GM23248 (cell line): ENCODE results near the gene TMEM132A. TPM values are rescaled to one million over a fixed set of nuclear protein-coding genes. Genes with fewer than 3 reads are reported as not detected.

ENCODE experiments used
- DNase-seq: peaks from one replicate; pipeline ENCODE4 v3.0.0-alpha.2; 2015
- H2AFZ ChIP-seq: fragments of 200-600 bp; sonication (generic); 2 replicates; pipeline ENCODE4 v1.6.1; 2016; ENCODE audit warnings: antibody characterized with exemption
- H3F3A ChIP-seq: fragments of 200-600 bp; sonication (generic); 2 replicates; pipeline ENCODE4 v1.6.1; 2016; ENCODE audit warnings: mild to moderate bottlenecking, antibody characterized with exemption, mixed run types; ENCODE audit not compliant: insufficient read depth
- H3K27ac ChIP-seq: fragments of 200-600 bp; sonication (generic); 2 replicates; pipeline ENCODE4 v1.5.1; 2016; ENCODE audit warnings: mild to moderate bottlenecking
- H3K27me3 ChIP-seq: fragments of 200-600 bp; sonication (generic); replicated peaks from 2 replicates; pipeline ENCODE4 v1.6.1; 2016; ENCODE audit warnings: mild to moderate bottlenecking; ENCODE audit not compliant: insufficient read depth
- H3K36me3 ChIP-seq: fragments of 200-600 bp; sonication (generic); 2 replicates; pipeline ENCODE4 v1.6.1; 2016; ENCODE audit warnings: low read depth, mild to moderate bottlenecking
- H3K4me1 ChIP-seq: fragments of 200-600 bp; sonication (generic); 2 replicates; pipeline ENCODE4 v1.6.1; 2016; ENCODE audit warnings: mild to moderate bottlenecking; ENCODE audit not compliant: insufficient read depth
- H3K4me2 ChIP-seq: fragments of 200-600 bp; sonication (generic); one replicate; pipeline ENCODE4 v1.6.1; 2016; ENCODE audit warnings: mild to moderate bottlenecking; ENCODE audit not compliant: unreplicated experiment
- H3K4me3 ChIP-seq: fragments of 200-600 bp; sonication (generic); 2 replicates; pipeline ENCODE4 v1.5.1; 2016; ENCODE audit warnings: mild to moderate bottlenecking
- H3K79me2 ChIP-seq: fragments of 200-600 bp; sonication (generic); 2 replicates; pipeline ENCODE4 v1.6.1; 2016; ENCODE audit warnings: mild to moderate bottlenecking; ENCODE audit not compliant: insufficient read depth
- H3K9ac ChIP-seq: fragments of 200-600 bp; sonication (generic); 2 replicates; pipeline ENCODE4 v1.6.1; 2016; ENCODE audit warnings: mild to moderate bottlenecking
- H3K9me2 ChIP-seq: fragments of 200-600 bp; sonication (generic); 2 replicates; pipeline ENCODE4 v1.6.1; 2016; ENCODE audit warnings: mixed run types, mild to moderate bottlenecking, moderate library complexity; ENCODE audit not compliant: insufficient read depth
- H3K9me3 ChIP-seq: fragments of 200-600 bp; sonication (generic); one replicate; pipeline ENCODE4 v1.6.1; 2017; ENCODE audit warnings: low read depth
- H4K20me1 ChIP-seq: fragments of 200-600 bp; sonication (generic); 2 replicates; pipeline ENCODE4 v1.6.0; 2016; ENCODE audit not compliant: insufficient read depth
- EZH2 ChIP-seq: fragments of 200-600 bp; sonication (generic); IDR thresholded peaks from 2 replicates; pipeline ENCODE4 v1.6.1; 2018; ENCODE audit warnings: antibody characterized with exemption, mild to moderate bottlenecking; ENCODE audit not compliant: insufficient read depth, poor library complexity, severe bottlenecking
- EZH2phosphoT487 ChIP-seq: fragments of 200-600 bp; sonication (generic); IDR thresholded peaks from 2 replicates; pipeline ENCODE4 v1.6.1; 2018; ENCODE audit warnings: antibody characterized with exemption, moderate library complexity, mild to moderate bottlenecking, low read depth; ENCODE audit not compliant: insufficient read depth
- WGBS, 2 experiments: methylation state at CpG; one replicate each; pipeline ENCODE4 v1.1.6; 2015 to 2017; ENCODE audit warnings: low lambda C conversion rate in 2 of 2, low coverage in 1 of 2; ENCODE audit errors: missing lambda C conversion rate in 2 of 2; 5-methylcytosine and 5-hydroxymethylcytosine counted together
- in situ Hi-C: fragments of 300-500 bp; cut with MboI; formaldehyde crosslinking; loops from 2 replicates; pipeline ENCODE4 v1.15.0; 2020
- polyA plus RNA-seq: library from polyadenylated mRNA; unstranded; fragments of >200 nt; fragmentation: Nextera tagmentation; extraction: Ambion mirVana; gene quantifications from 2 replicates; pipeline ENCODE4 v1.2.1, GENCODE V29; 2016
- total RNA-seq: library from RNA; depleted of rRNA; stranded (reverse); fragments of >200 nt; shearing (Covaris generic); gene quantifications from 2 replicates; pipeline ENCODE4 v1.2.3, GENCODE V29; 2014

Gene TMEM132A
- total and polyA plus RNA-seq, 2 experiments from 2014 or later, result 10.1 to 28.2 TPM

DNA sequence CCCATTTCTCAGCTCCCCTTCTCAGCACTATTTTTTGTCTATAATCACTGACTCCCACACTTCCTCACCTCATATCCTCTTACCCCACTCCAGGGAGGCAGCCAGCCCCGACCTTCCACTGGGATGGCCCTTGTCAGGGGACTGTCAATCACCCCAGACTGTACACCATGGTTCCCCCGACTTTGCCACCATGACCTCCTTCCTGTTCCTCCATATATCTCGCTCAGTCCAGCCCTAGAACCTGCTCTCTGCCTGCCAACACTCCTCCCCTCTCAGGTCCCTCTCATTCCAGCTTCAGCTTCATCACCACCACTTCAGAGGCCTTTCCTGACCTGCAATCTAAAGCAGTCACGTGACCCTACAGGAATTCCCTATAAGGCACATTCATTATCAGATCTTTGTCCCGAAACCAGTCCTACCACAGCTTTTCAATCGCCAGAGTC, 34.4 kb upstream of the TMEM132A start:
- Histone ChIP-seq H3F3A (no peaks in the 10 kb centered on the region), H2AFZ (no peak overlapping the region), H3K4me3 (no peak overlapping the region), H3K27me3 (no peaks in the 10 kb centered on the region), H3K79me2 (no peaks in the 10 kb centered on the region), H3K9ac (no peak overlapping the region), H3K9me2 (no peaks in the 10 kb centered on the region), H3K36me3 (0 out of 2 replicates have a peak, but pooled peaks cover 5% of the 10 kb centered on the region), H3K4me1 (no peaks in the 10 kb centered on the region), H3K27ac (no peak overlapping the region), H3K4me2 (no peak overlapping the region), H3K9me3 (no peaks in the 10 kb centered on the region), H4K20me1 (no peaks in the 10 kb centered on the region)
- in situ Hi-C loops, result loop anchor here (10.0 kb wide), 1 partner anchor 55 kb away; no protein-coding TSS in a partner anchor
- TF ChIP-seq EZH2 (no peak), EZH2phosphoT487 (no peak)
- no peak for DNase-seq
- 60% methylated on average over 6 of the region's 6 CpGs for WGBS, 2 experiments

DNA sequence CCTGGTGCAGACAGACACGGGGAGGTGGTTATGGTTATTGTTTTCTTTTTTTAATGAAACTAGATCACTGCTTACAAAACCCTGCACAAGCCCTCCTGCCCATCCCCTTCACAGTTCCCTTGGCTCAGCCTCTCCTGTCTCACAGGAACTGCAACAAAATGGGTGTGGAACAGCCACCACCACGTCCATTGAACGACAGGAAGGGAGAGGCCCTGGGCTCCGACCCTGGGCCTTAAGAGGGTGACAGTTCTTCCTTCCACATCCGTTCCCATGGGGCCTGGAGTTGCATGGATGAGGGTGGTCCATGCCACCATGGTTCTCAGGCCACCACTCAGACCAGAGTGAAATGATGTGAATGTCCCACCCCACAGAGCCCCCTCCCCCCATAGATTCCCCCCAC, 33.6 kb upstream of the TMEM132A start:
- Histone ChIP-seq H3F3A (no peaks in the 10 kb centered on the region), H3K4me2 (no peak overlapping the region), H3K36me3 (peaks cover 13% of the 10 kb centered on the region), H3K9me2 (no peaks in the 10 kb centered on the region), H3K9ac (no peak overlapping the region), H3K79me2 (no peaks in the 10 kb centered on the region), H3K4me3 (no peak overlapping the region), H4K20me1 (no peaks in the 10 kb centered on the region), H3K4me1 (no peaks in the 10 kb centered on the region), H3K27ac (no peak overlapping the region), H3K9me3 (no peaks in the 10 kb centered on the region), H3K27me3 (no peaks in the 10 kb centered on the region), H2AFZ (no peak overlapping the region)
- WGBS, 2 experiments, result 82 to 83% methylated on average over 5 of the region's 5 CpGs
- TF ChIP-seq EZH2 (no peak), EZH2phosphoT487 (no peak)
- in situ Hi-C loops, result loop anchor here (10.0 kb wide), 1 partner anchor 56 kb away; no protein-coding TSS in a partner anchor
- DNase-seq, result no peak

DNA sequence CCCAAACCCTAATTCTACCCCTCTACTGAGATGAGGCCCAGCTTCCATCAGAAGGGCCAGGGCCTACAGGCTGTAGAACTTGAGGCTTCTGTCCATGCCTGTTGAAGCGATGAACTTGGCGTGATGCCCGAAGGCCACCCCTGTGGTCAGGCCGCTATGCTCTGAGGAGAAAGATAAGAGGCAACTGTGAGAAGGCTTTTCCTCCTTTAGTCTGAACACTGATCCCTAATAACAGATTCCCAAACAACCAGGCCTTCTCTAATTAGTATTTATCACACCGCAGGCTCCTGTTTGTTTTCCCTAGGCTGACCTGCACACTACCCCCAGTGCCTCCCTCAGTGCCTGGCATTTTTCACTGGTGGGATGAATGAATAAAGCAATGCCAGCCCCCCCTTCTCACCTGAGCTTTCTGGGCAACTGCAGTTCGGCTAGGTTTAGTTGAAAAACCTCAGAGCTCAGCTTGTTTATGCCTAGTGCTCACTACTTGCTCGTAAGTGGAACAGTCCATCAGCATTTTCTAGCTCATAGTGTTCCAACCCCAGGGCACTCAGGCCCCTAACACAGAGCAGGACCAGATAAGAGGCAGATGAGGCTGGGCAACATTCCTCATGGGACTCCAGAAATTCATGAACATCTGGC, 33.0 kb upstream of the TMEM132A start:
- 98 to 99% methylated on average over 7 of the region's 7 CpGs for WGBS, 2 experiments
- no peak for DNase-seq
- Histone ChIP-seq H3K79me2 (no peaks in the 10 kb centered on the region), H3K4me2 (no peak overlapping the region), H4K20me1 (no peaks in the 10 kb centered on the region), H3K4me1 (no peaks in the 10 kb centered on the region), H3K9me2 (no peaks in the 10 kb centered on the region), H3K4me3 (no peak overlapping the region), H3K27me3 (no peaks in the 10 kb centered on the region), H3K9ac (no peak overlapping the region), H3F3A (no peaks in the 10 kb centered on the region), H3K27ac (no peak overlapping the region), H2AFZ (no peak overlapping the region), H3K9me3 (no peaks in the 10 kb centered on the region), H3K36me3 (peaks cover 18% of the 10 kb centered on the region)
- no peak for TF ChIP-seq EZH2phosphoT487
- TF ChIP-seq EZH2, result no peak
- in situ Hi-C loops, result loop anchor here (10.0 kb wide), 1 partner anchor 56 kb away; no protein-coding TSS in a partner anchor

DNA sequence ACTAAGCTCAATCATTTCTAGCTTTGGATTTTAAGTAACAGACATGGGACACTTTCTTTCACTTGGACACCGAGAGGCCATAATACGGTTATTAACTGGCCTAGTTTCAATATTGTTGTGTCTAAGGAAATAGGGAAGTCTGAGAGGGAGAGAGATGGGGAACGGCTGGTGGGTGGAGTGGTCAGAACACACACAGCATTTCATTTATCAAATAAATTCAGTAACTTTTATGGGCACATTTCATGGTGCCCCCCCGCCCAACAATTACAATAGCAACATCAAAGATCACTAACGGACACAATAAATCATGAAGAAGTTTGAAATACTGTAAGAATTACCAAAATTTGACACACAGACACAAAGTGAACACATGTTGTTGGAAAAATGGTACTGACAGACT, 28.6 kb upstream of the TMEM132A start:
- H3K9ac ChIP-seq, result no peak overlapping the region
- no peaks in the 10 kb centered on the region for H3K27me3 ChIP-seq
- no peak overlapping the region for H3K27ac ChIP-seq
- no peak for DNase-seq
- H3K79me2 ChIP-seq, result no peaks in the 10 kb centered on the region
- H3K4me3 ChIP-seq, result no peak overlapping the region
- no peak for TF ChIP-seq EZH2phosphoT487
- no peak for TF ChIP-seq EZH2
- in situ Hi-C loops, result loop anchor here (10.0 kb wide), 1 partner anchor 61 kb away; no protein-coding TSS in a partner anchor
- H3K4me2 ChIP-seq, result no peak overlapping the region
- no peaks in the 10 kb centered on the region for H3K9me2 ChIP-seq
- WGBS, 2 experiments, result 77 to 79% methylated on average over 5 of the region's 5 CpGs
- no peak overlapping the region for H2AFZ ChIP-seq
- peaks cover 57% of the 10 kb centered on the region for H3K36me3 ChIP-seq
- H3K9me3 ChIP-seq, result no peaks in the 10 kb centered on the region
- no peaks in the 10 kb centered on the region for H3K4me1 ChIP-seq
- peaks cover 11% of the 10 kb centered on the region for H3F3A ChIP-seq
- no peaks in the 10 kb centered on the region for H4K20me1 ChIP-seq
